ENCODE measurements around the gene ADAM17. TPM values are rescaled to one million over a fixed set of nuclear protein-coding genes. Genes with fewer than 3 reads are reported as not detected.

Gene ADAM17
- total RNA-seq, 3 donors from 2014 or later, result 19.6 to 42.0 (median 21.6) TPM

DNA sequence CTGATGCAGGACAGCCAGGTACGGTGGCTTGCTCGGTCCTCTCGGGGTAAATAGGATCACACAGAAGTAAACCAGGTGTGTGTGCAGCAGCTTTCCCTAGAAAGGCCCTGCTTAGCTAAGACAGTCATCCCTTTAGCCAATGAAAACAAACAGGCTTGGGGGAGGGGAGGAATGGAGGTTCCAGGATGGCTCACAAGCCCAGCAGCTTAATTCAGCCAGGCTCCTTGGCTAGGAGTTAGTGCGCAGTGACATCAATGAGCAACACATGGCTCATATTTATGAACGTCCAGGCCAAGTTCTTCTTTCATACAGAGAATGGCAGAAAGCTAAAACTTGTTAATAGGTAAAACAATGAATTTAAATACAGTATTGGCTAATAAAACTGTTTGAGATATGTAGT, 71.1 kb downstream of the ADAM17 start:
- H3K27me3 Mint-ChIP-seq (ENCODE audit: low read depth), result no peaks in the 10 kb centered on the region
- peaks cover 23% of the 10 kb centered on the region for H3K4me1 Mint-ChIP-seq (ENCODE audit: low read depth)
- no peak overlapping the region for H3K4me3 Mint-ChIP-seq
- H3K36me3 Mint-ChIP-seq (ENCODE audit: insufficient read depth), result peaks cover 40% of the 10 kb centered on the region
- ATAC-seq, result no peak
- DNase-seq, result no peak
- no peaks in the 10 kb centered on the region for H3K9me3 Mint-ChIP-seq

- H3K36me3 Mint-ChIP-seq (ENCODE audit: insufficient read depth), result peaks cover 47% of the 10 kb centered on the region
- H3K27me3 Mint-ChIP-seq (ENCODE audit: low read depth), result no peaks in the 10 kb centered on the region
- DNase-seq (no peak), ATAC-seq (no peak)
- no peak overlapping the region for H3K4me3 Mint-ChIP-seq
- H3K9me3 Mint-ChIP-seq, result no peaks in the 10 kb centered on the region
- peaks cover 23% of the 10 kb centered on the region for H3K4me1 Mint-ChIP-seq (ENCODE audit: low read depth)
Measured at GRCh38 chr2:9483107-9483506, 72.5 kb downstream of the ADAM17 start.

DNA sequence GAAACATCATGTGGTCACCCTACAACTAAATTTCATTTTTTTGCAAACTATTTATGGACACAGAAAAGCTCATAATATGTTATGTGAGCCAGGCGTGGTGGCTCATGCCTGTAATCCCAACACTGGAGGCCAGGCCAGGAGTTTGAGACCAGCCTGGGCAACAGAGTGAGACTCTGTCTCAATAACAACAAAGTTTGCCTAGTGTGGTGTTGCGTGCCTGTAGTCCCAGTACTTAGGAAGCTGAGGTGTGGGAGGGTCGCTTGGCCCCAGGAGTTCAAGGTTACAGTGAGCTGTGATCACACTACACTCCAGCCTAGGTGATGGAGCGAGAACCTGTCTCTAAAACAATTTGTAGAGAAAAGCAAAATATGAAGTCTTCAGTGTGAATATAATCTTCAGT, 75.5 kb downstream of the ADAM17 start:
- peaks cover 45% of the 10 kb centered on the region for H3K4me1 Mint-ChIP-seq (ENCODE audit: low read depth)
- H3K36me3 Mint-ChIP-seq (ENCODE audit: insufficient read depth), result peaks cover 43% of the 10 kb centered on the region
- no peaks in the 10 kb centered on the region for H3K27me3 Mint-ChIP-seq (ENCODE audit: low read depth)
- DNase-seq, result no peak
- H3K4me3 Mint-ChIP-seq, result no peak overlapping the region
- no peaks in the 10 kb centered on the region for H3K9me3 Mint-ChIP-seq
- no peak for ATAC-seq

DNA sequence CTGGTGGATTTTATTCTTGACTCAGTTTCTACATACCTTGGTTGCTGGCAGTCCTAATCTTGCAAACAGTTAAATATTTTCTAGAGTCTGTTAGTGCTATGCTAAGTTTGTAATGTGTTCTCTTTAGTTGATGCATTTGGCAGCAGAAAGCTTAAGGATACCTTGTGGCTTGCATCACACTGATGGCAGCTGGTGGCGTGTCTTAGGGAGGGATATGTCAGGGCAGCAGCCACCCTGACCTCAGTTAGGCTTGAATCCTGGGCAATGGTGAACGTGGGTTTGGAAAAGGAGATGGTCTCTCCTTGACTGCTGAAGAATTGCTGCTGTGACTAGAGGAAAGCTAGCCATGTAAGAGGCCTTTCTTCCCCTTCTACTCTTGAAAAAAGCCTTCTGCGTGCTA, 77.1 kb downstream of the ADAM17 start:
- no peak overlapping the region for H3K4me3 Mint-ChIP-seq
- DNase-seq (no peak), ATAC-seq (no peak)
- peaks cover 33% of the 10 kb centered on the region for H3K36me3 Mint-ChIP-seq (ENCODE audit: insufficient read depth)
- peaks cover 50% of the 10 kb centered on the region for H3K4me1 Mint-ChIP-seq (ENCODE audit: low read depth)
- H3K27me3 Mint-ChIP-seq (ENCODE audit: low read depth), result no peaks in the 10 kb centered on the region
- no peaks in the 10 kb centered on the region for H3K9me3 Mint-ChIP-seq

GRCh38 chr2:9477914-9478313, 77.7 kb downstream of the ADAM17 start:
- Mint-ChIP-seq H3K36me3 (ENCODE audit: insufficient read depth) (peaks cover 36% of the 10 kb centered on the region), H3K4me1 (ENCODE audit: low read depth) (peaks cover 54% of the 10 kb centered on the region), H3K9me3 (no peaks in the 10 kb centered on the region)

DNA sequence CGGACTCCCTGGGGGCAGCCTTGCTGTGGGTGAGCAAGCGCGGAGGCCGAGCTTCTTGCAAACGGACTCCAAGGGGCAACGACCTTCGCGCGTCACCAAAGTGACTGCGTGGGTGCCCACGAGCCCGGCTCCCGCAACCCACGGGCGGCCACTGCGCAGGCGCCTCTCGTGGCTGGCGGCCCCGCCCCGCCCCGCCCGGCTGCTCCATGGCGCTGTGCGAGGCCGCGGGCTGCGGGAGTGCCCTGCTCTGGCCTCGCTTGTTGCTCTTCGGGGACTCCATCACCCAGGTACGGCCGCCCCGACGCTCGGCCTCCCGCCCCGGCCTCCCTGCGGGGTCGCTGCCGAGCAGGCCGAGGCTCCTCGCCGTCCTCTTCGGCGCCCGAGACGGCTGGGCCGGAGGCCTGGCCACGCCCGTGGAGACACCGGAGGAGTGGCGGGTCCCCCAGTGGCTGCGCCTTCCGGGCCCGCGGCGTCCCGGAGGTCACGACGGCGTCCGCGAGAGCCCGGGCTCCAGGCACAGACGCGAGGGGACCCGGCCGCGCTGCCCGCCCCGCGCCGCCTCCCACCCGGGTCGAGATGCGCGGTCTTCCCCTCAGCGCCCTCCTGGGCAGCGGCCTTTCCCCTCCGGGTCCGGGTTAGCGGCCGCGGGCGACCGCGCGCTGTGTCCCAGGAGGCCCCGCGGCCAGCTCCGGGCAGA, 81.1 kb downstream of the ADAM17 start, which contains the start of gene IAH1:
Gene IAH1, plus strand, starts transcription at position 191 of the 697 bp plus-strand sequence. Its CDS starts 16 bp downstream, at position 207.
- Mint-ChIP-seq H3K27me3 (ENCODE audit: low read depth) (no peaks in the 10 kb centered on the region), H3K36me3 (ENCODE audit: insufficient read depth) (peaks cover 32% of the 10 kb centered on the region), H3K9me3 (no peaks in the 10 kb centered on the region), H3K4me3 (peak within 1 kb of the TSS; percentile 80), H3K4me1 (ENCODE audit: low read depth) (peaks cover 47% of the 10 kb centered on the region)
- ATAC-seq (peak; percentile 84 to 85), DNase-seq (peak; percentile 79)

More at GRCh38 chr2:9477914-9478313, 77.7 kb downstream of the ADAM17 start:
- Mint-ChIP-seq H3K4me3 (no peak overlapping the region), H3K27me3 (ENCODE audit: low read depth) (no peaks in the 10 kb centered on the region)
- ATAC-seq (no peak), DNase-seq (no peak)

GRCh38 chr2:9473985-9474360, 81.7 kb downstream of the ADAM17 start:
- Mint-ChIP-seq H3K27me3 (ENCODE audit: low read depth) (no peaks in the 10 kb centered on the region), H3K4me3 (peak overlapping the region; percentile 80), H3K4me1 (ENCODE audit: low read depth) (peaks cover 43% of the 10 kb centered on the region), H3K9me3 (no peaks in the 10 kb centered on the region), H3K36me3 (ENCODE audit: insufficient read depth) (peaks cover 29% of the 10 kb centered on the region)
- DNase-seq (peak; percentile 68), ATAC-seq (peak; percentile 61 to 66)

GRCh38 chr2:9473308-9473984, 82.2 kb downstream of the ADAM17 start:
- peak overlapping the region; percentile 80 for H3K4me3 Mint-ChIP-seq
- no peaks in the 10 kb centered on the region for H3K9me3 Mint-ChIP-seq
- ATAC-seq (peak; percentile 22 to 25), DNase-seq (no peak)
- H3K27me3 Mint-ChIP-seq (ENCODE audit: low read depth), result no peaks in the 10 kb centered on the region
- H3K36me3 Mint-ChIP-seq (ENCODE audit: insufficient read depth), result peaks cover 28% of the 10 kb centered on the region
- H3K4me1 Mint-ChIP-seq (ENCODE audit: low read depth), result peaks cover 38% of the 10 kb centered on the region

DNA sequence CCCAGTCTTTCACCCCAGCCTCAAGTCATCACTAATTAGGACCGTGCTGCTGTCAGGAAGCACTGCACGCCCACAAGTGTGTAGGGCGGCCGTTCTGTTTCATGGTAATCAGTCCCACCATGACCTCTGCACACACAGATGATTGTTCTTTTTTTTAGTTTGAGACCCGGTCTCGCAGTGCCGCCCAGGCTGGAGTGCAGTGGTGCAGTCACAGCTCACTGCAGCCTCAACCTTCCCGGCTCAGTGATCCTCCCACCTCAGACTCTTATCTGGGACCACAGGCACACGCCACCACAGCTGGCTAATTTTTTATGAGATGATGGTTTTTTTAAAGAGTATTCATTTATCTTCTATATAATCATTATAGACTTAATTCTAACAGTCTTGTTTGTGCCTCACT, 83.1 kb downstream of the ADAM17 start:
- peak overlapping the region; percentile 80 for H3K4me3 Mint-ChIP-seq
- no peaks in the 10 kb centered on the region for H3K27me3 Mint-ChIP-seq (ENCODE audit: low read depth)
- H3K4me1 Mint-ChIP-seq (ENCODE audit: low read depth), result peaks cover 30% of the 10 kb centered on the region
- H3K36me3 Mint-ChIP-seq (ENCODE audit: insufficient read depth), result peaks cover 25% of the 10 kb centered on the region
- DNase-seq (no peak), ATAC-seq (no peak)
- H3K9me3 Mint-ChIP-seq, result no peaks in the 10 kb centered on the region

- ATAC-seq, result no peak
- no peak overlapping the region for H3K4me3 Mint-ChIP-seq
- H3K4me1 Mint-ChIP-seq (ENCODE audit: low read depth), result peaks cover 18% of the 10 kb centered on the region
- no peaks in the 10 kb centered on the region for H3K27me3 Mint-ChIP-seq (ENCODE audit: low read depth)
- peaks cover 22% of the 10 kb centered on the region for H3K36me3 Mint-ChIP-seq (ENCODE audit: insufficient read depth)
- H3K9me3 Mint-ChIP-seq, result no peaks in the 10 kb centered on the region
- DNase-seq, result no peak
Measured at GRCh38 chr2:9471206-9471605, 84.4 kb downstream of the ADAM17 start.

- Mint-ChIP-seq H3K9me3 (no peaks in the 10 kb centered on the region), H3K4me3 (no peak overlapping the region), H3K36me3 (ENCODE audit: insufficient read depth) (peaks cover 22% of the 10 kb centered on the region), H3K27me3 (ENCODE audit: low read depth) (no peaks in the 10 kb centered on the region), H3K4me1 (ENCODE audit: low read depth) (no peaks in the 10 kb centered on the region)
- DNase-seq (no peak), ATAC-seq (no peak)
Measured at GRCh38 chr2:9467687-9468086, 87.9 kb downstream of the ADAM17 start.

- no peaks in the 10 kb centered on the region for H3K27me3 Mint-ChIP-seq (ENCODE audit: low read depth)
- no peaks in the 10 kb centered on the region for H3K9me3 Mint-ChIP-seq
- peaks cover 24% of the 10 kb centered on the region for H3K36me3 Mint-ChIP-seq (ENCODE audit: insufficient read depth)
- DNase-seq, result no peak
- H3K4me3 Mint-ChIP-seq, result no peak overlapping the region
- no peaks in the 10 kb centered on the region for H3K4me1 Mint-ChIP-seq (ENCODE audit: low read depth)
- no peak for ATAC-seq
Measured at GRCh38 chr2:9466147-9466683, 89.4 kb downstream of the ADAM17 start.

- no peaks in the 10 kb centered on the region for H3K9me3 Mint-ChIP-seq
- H3K4me3 Mint-ChIP-seq, result no peak overlapping the region
- H3K27me3 Mint-ChIP-seq (ENCODE audit: low read depth), result no peaks in the 10 kb centered on the region
- H3K36me3 Mint-ChIP-seq (ENCODE audit: insufficient read depth), result peaks cover 29% of the 10 kb centered on the region
- no peak for ATAC-seq
- no peak for DNase-seq
- no peaks in the 10 kb centered on the region for H3K4me1 Mint-ChIP-seq (ENCODE audit: low read depth)
Measured at GRCh38 chr2:9465170-9465569, 90.5 kb downstream of the ADAM17 start.

DNA sequence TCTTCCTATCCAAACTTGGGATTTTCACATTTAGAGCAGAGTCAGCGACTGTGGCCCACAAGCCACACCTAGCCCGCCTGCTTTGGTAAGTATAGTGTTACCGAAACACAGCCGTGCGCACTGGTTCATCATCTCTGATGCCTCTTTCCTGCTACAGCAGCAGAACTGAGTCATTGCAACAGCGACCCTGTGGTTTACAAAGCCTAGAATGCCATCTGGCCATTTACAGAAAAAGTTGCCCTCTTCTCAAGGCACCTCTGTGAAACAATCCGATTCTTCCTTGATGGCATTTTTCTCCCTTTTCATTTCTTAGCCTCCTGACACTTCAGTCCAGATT, 92.0 kb downstream of the ADAM17 start:
- ATAC-seq, result peak; percentile 51 to 72
- no peaks in the 10 kb centered on the region for H3K27me3 Mint-ChIP-seq (ENCODE audit: low read depth)
- peaks cover 30% of the 10 kb centered on the region for H3K36me3 Mint-ChIP-seq (ENCODE audit: insufficient read depth)
- no peak overlapping the region for H3K4me3 Mint-ChIP-seq
- DNase-seq, result no peak
- H3K4me1 Mint-ChIP-seq (ENCODE audit: low read depth), result no peaks in the 10 kb centered on the region
- H3K9me3 Mint-ChIP-seq, result no peaks in the 10 kb centered on the region

Data from activated T-cell treated with anti-CD3 and anti-CD28 coated beads, Interleukin-2, amount 50 U/mL, for 4 hours (primary cell).